ENCODE results near the gene MAPKBP1.
"Not testable (repeated sequence)": the region's sequence is repeated elsewhere in the genome, so short reads cannot be mapped to it uniquely, and the experiment has no call there.

Gene MAPKBP1, protein sequence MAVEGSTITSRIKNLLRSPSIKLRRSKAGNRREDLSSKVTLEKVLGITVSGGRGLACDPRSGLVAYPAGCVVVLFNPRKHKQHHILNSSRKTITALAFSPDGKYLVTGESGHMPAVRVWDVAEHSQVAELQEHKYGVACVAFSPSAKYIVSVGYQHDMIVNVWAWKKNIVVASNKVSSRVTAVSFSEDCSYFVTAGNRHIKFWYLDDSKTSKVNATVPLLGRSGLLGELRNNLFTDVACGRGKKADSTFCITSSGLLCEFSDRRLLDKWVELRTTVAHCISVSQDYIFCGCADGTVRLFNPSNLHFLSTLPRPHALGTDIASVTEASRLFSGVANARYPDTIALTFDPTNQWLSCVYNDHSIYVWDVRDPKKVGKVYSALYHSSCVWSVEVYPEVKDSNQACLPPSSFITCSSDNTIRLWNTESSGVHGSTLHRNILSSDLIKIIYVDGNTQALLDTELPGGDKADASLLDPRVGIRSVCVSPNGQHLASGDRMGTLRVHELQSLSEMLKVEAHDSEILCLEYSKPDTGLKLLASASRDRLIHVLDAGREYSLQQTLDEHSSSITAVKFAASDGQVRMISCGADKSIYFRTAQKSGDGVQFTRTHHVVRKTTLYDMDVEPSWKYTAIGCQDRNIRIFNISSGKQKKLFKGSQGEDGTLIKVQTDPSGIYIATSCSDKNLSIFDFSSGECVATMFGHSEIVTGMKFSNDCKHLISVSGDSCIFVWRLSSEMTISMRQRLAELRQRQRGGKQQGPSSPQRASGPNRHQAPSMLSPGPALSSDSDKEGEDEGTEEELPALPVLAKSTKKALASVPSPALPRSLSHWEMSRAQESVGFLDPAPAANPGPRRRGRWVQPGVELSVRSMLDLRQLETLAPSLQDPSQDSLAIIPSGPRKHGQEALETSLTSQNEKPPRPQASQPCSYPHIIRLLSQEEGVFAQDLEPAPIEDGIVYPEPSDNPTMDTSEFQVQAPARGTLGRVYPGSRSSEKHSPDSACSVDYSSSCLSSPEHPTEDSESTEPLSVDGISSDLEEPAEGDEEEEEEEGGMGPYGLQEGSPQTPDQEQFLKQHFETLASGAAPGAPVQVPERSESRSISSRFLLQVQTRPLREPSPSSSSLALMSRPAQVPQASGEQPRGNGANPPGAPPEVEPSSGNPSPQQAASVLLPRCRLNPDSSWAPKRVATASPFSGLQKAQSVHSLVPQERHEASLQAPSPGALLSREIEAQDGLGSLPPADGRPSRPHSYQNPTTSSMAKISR (N-terminal part only)

DNA sequence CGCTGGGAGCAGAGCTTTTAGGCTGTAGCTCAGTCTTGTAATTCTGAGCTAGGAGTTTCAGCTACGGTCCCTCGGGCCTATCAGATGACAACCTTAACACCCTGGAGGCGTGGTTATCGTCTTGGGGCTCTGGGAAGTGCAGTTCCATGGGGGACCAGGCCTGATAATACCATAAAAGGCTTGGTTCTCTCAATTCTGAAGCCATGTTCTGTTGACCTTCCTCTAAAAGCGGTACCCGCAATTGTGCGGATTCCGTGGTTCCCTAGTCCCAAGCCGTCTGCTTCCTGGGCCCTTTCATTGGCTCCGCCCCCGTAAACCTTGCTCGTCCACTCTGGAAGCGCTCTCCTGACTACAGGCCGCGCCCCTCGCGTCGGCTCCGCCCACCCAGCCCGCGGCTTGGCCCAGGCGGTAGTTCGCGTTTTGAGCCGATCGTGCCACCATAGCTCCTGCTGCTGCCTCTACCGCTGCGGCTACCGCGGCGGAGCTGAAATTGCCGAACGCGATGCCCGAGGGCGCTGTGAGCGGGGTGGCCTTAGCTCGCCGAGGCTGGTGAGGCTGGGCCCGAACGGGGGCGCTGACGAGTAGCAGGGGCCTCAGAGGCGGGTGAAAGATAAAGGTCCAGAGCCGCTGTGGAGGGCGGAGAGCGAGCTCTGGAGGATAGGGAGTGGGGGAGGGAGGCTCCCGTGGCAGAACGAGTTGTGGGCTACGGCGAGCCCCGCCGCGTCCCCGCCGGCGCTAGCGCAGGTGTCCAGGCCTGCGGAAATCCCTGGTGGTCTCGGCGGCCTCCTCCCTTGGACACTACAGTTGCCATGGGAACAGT, at the start of gene MAPKBP1:
MAPKBP1 (plus strand) TSS at position 423 of the 820 bp plus-strand sequence. CDS start 792 bp downstream, outside the sequence.
- peak within 1 kb of the TSS; percentile 75 for H3K4me3 ChIP-seq (ENCODE audit: low read depth, low read length)
- TF ChIP-seq, protein P1, sequence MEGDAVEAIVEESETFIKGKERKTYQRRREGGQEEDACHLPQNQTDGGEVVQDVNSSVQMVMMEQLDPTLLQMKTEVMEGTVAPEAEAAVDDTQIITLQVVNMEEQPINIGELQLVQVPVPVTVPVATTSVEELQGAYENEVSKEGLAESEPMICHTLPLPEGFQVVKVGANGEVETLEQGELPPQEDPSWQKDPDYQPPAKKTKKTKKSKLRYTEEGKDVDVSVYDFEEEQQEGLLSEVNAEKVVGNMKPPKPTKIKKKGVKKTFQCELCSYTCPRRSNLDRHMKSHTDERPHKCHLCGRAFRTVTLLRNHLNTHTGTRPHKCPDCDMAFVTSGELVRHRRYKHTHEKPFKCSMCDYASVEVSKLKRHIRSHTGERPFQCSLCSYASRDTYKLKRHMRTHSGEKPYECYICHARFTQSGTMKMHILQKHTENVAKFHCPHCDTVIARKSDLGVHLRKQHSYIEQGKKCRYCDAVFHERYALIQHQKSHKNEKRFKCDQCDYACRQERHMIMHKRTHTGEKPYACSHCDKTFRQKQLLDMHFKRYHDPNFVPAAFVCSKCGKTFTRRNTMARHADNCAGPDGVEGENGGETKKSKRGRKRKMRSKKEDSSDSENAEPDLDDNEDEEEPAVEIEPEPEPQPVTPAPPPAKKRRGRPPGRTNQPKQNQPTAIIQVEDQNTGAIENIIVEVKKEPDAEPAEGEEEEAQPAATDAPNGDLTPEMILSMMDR (IDR thresholded peaks at IDR 0.05; ENCODE audit: low read depth, low read length) = peak; percentile 74

DNA sequence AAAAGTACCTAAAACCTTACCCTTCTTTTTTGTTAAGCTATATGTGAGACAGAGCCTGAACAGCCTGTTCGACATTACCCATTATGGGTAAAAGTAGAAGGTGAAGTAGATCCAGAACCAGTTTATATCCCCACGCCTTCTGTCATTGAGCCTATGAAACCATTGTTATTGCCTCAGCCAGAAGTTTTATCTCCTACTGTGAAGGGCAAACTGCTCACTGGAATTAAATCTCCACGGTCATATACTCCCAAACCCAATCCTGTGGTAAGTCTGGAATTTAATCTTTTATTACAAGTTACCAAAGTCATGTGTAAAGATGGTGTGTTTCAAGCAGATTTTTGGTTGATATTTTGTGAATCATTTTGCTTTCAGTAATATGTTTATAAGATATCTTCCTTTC, 47.1 kb upstream of the MAPKBP1 start:
- TF ChIP-seq, protein P1 (IDR thresholded peaks at IDR 0.05; ENCODE audit: low read depth, low read length) = no peak
- no peak overlapping the region for H3K4me3 ChIP-seq (ENCODE audit: low read depth, low read length)

DNA sequence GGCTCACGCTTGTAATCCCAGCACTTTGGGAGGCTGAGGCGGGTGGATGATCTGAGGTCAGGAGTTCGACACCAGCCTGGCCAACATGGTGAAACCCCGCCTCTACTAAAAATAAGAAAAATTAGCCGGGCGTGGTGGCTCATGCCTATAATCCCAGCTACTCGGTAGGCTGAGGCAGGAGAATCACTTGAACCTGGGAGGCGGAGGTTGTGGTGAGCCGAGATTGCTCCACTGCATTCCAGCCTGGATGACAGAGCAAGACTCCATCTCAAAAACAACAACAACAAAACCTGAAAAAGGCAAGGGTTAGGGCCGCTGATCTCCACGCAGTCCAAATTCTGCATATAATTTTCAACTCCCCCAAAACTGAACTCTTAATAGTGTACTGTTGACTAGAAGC, 46.2 kb upstream of the MAPKBP1 start:
- not testable (repeated sequence) for H3K4me3 ChIP-seq (ENCODE audit: low read depth, low read length)

DNA sequence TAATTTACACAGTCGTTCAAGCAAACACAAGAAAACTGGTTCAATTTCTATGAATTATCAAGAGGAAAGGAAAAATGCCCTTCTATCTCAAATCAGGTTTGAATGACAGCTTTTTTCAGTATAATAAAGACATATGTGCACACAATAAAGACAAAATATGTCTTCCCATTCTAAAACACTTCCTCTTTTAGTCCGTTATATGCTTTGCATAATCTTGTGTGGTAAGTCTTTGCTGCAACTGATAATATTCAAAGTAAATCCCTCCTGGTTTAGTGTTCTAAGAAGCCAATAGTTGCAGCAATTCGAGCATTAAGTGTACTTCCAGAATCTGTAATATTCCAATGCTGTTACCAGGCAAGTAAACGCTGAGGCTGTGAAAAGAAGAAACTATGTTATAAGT, 43.7 kb upstream of the MAPKBP1 start:
- TF ChIP-seq, protein P1 (IDR thresholded peaks at IDR 0.05; ENCODE audit: low read depth, low read length) = no peak
- H3K4me3 ChIP-seq (ENCODE audit: low read depth, low read length) = no peak overlapping the region

DNA sequence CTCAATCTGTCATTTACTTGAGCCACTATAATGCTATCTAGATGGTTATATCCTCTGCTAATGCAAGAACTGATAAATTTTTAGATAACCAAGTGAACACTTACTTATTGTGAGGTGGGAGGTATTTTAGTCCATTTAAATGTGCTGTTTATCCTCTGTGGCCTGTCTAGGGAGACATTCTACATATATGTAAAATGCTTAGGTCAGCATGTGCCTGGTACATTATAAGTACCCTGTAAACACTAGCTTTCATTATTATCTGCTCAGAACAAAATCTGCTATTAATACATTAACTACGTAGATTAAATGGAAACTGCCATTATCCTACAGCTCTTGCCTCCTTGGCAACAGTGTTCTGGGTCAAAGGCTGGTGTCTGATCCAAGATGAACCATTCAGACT, 41.8 kb upstream of the MAPKBP1 start:
- TF ChIP-seq, protein P1 (IDR thresholded peaks at IDR 0.05; ENCODE audit: low read depth, low read length) = no peak
- H3K4me3 ChIP-seq (ENCODE audit: low read depth, low read length) = no peak overlapping the region

DNA sequence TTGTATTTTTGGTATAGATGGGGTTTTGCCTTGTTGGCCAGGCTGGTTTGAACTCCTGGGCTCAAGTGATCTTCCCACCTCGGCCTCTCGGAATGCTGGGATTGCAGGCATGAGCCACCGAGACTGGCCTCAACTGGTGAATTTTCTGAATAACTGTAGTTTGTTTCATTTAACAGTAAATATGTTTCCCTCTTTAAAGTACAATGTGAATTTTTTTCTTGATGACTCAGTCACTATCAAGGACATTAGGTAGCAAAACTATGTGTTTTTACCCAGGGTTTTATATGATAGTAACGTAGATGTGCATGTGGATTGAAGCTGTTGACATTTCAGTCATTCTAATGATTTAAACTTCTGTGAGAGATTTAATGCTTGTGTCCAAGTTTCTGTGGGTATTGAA, 40.2 kb upstream of the MAPKBP1 start:
- TF ChIP-seq, protein P1 (IDR thresholded peaks at IDR 0.05; ENCODE audit: low read depth, low read length) = no peak
- H3K4me3 ChIP-seq (ENCODE audit: low read depth, low read length) = no peak overlapping the region

DNA sequence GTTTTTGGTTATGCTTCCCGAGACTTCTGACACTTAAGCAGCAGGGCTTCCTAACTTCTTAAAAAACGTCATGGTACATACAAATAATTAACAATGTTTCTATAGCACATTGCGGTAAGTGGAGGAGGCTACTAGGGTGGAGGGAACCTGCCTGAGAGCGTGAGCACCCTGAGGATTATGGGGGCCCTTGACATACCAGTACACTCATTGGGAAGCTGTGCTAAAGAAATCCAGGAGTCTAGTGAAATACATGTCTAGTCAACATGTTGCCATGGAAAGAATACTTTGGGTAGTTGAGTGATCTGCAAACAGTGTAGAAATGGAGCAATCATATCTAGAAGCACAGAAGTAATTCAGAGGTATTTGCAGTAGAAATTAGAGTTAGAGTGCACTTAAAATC, 39.2 kb upstream of the MAPKBP1 start:
- TF ChIP-seq, protein P1 (IDR thresholded peaks at IDR 0.05; ENCODE audit: low read depth, low read length) = no peak
- no peak overlapping the region for H3K4me3 ChIP-seq (ENCODE audit: low read depth, low read length)

DNA sequence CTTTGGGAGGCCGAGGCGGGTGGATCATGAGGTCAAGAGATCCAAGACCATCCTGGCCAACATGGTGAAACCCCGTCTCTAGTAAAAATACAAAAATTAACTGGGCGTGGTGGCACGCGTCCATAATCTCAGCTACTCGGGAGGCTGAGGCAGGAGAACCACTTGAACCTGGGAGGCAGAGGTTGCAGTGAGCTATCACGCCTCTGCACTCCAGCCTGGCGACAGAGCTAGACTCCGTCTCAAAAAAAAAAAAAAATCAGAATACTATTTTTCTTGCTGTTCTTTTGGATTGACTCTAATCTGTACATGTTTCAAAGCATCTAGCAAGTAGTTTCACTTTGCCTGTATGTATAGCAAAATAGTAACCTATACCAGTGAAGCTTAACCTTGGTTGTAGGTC, 38.8 kb upstream of the MAPKBP1 start:
- not testable (repeated sequence) for H3K4me3 ChIP-seq (ENCODE audit: low read depth, low read length)
